GM23338 (cell line): ENCODE data around the gene SLC39A10. TPM values are rescaled to one million over a fixed set of nuclear protein-coding genes. Genes with fewer than 3 reads are reported as not detected.

Experiments used
- ATAC-seq: fragments of 200-7000 bp; cut with Tn5 transposase; 3 replicates; pipeline ENCODE4 v1.9.1; 2020
- DNase-seq: peaks from one replicate; pipeline ENCODE4 v3.0.0-alpha.2; 2015; ENCODE audit warnings: low spot score
- H2AFZ ChIP-seq: fragments of 200-600 bp; sonication (generic); 2 replicates; pipeline ENCODE4 v1.8.0; 2016; ENCODE audit warnings: antibody characterized with exemption, mild to moderate bottlenecking, moderate library complexity
- H3F3A ChIP-seq: fragments of 200-600 bp; sonication (generic); replicated peaks from 2 replicates; pipeline ENCODE4 v1.8.0; 2017; ENCODE audit warnings: antibody characterized with exemption, mixed run types, low read depth
- H3K27ac ChIP-seq: fragments of 200-600 bp; sonication (generic); 2 replicates; pipeline ENCODE4 v1.6.1; 2016; ENCODE audit warnings: low read depth
- H3K27me3 ChIP-seq: fragments of 200-600 bp; sonication (generic); 2 replicates; pipeline ENCODE4 v1.8.0; 2016; ENCODE audit warnings: mild to moderate bottlenecking, mixed run types, moderate library complexity; ENCODE audit not compliant: insufficient read depth
- H3K36me3 ChIP-seq: fragments of 200-600 bp; sonication (generic); 2 replicates; pipeline ENCODE4 v1.8.0; 2016; ENCODE audit warnings: mild to moderate bottlenecking; ENCODE audit not compliant: insufficient read depth
- H3K4me1 ChIP-seq: fragments of 200-600 bp; sonication (generic); 2 replicates; pipeline ENCODE4 v1.8.0; 2016; ENCODE audit warnings: mild to moderate bottlenecking, moderate library complexity; ENCODE audit not compliant: insufficient read depth
- H3K4me2 ChIP-seq: fragments of 200-600 bp; sonication (generic); 2 replicates; pipeline ENCODE4 v1.7.1; 2017; ENCODE audit warnings: mixed run types
- H3K4me3 ChIP-seq: fragments of 200-600 bp; sonication (generic); 2 replicates; pipeline ENCODE4 v1.6.1; 2016; ENCODE audit warnings: mixed run types
- H3K79me2 ChIP-seq: fragments of 200-600 bp; sonication (generic); replicated peaks from 2 replicates; pipeline ENCODE4 v1.8.0; 2017; ENCODE audit warnings: mild to moderate bottlenecking; ENCODE audit not compliant: insufficient read depth
- H3K9me2 ChIP-seq: fragments of 200-600 bp; sonication (generic); 2 replicates; pipeline ENCODE4 v1.8.0; 2017; ENCODE audit not compliant: insufficient read depth
- H4K20me1 ChIP-seq: fragments of 200-600 bp; sonication (generic); replicated peaks from 2 replicates; pipeline ENCODE4 v1.8.0; 2017; ENCODE audit warnings: mild to moderate bottlenecking; ENCODE audit not compliant: insufficient read depth
- H3K27ac Mint-ChIP-seq: 2 replicates; pipeline ENCODE4 v1.8.0; 2020; ENCODE audit warnings: inconsistent platforms, mild to moderate bottlenecking, moderate library complexity, mixed read lengths
- H3K27me3 Mint-ChIP-seq: 3 replicates; pipeline ENCODE4 v1.8.0; 2022; ENCODE audit warnings: low read depth, mild to moderate bottlenecking, moderate library complexity, mixed read lengths, inconsistent platforms; ENCODE audit not compliant: insufficient read depth, poor library complexity
- H3K36me3 Mint-ChIP-seq: 3 replicates; pipeline ENCODE4 v1.8.0; 2021; ENCODE audit warnings: low read depth, mild to moderate bottlenecking, inconsistent platforms, moderate library complexity, mixed read lengths
- H3K4me1 Mint-ChIP-seq: 3 replicates; pipeline ENCODE4 v1.8.0; 2020; ENCODE audit warnings: mild to moderate bottlenecking, inconsistent platforms, mixed read lengths
- H3K4me3 Mint-ChIP-seq: 3 replicates; pipeline ENCODE4 v1.8.0; 2021; ENCODE audit warnings: moderate library complexity, mild to moderate bottlenecking, inconsistent platforms, mixed read lengths
- H3K9me3 Mint-ChIP-seq: 3 replicates; pipeline ENCODE4 v1.8.0; 2020; ENCODE audit warnings: moderate library complexity, mild to moderate bottlenecking, inconsistent platforms, mixed read lengths
- CREB1 ChIP-seq: fragments of 250-450 bp; sonication (Bioruptor Pico); IDR thresholded peaks from 2 replicates; pipeline ENCODE4 v1.5.0; 2020; ENCODE audit warnings: low read depth, mild to moderate bottlenecking, moderate library complexity
- CTCF ChIP-seq, 2 experiments: fragments of 200-600 bp in 1 of 2; sonication (generic) in 1 of 2; conservative IDR thresholded peaks; 2 replicates each; pipeline versions ENCODE4 v1.5.1 to v1.6.1; 2016 to 2017; ENCODE audit warnings: antibody characterized with exemption in 2 of 2, low read depth in 2 of 2, mild to moderate bottlenecking in 2 of 2, moderate library complexity in 1 of 2
- ETS1 ChIP-seq: IDR thresholded peaks from 2 replicates; pipeline ENCODE4 v1.6.1; 2016; ENCODE audit warnings: antibody characterized with exemption
- EZH2 ChIP-seq: fragments of 200-600 bp; sonication (generic); IDR thresholded peaks from one replicate; pipeline ENCODE4 v1.8.0; 2017; ENCODE audit warnings: antibody characterized with exemption, mild to moderate bottlenecking, low read depth; ENCODE audit not compliant: unreplicated experiment
- JUNB ChIP-seq: IDR thresholded peaks from one replicate; pipeline ENCODE4 v1.6.1; 2016; ENCODE audit warnings: antibody characterized with exemption; ENCODE audit not compliant: unreplicated experiment
- NANOG ChIP-seq: IDR thresholded peaks from 2 replicates; pipeline ENCODE4 v1.6.1; 2016; ENCODE audit warnings: antibody characterized with exemption, borderline replicate concordance
- POLR2AphosphoS5 ChIP-seq: IDR thresholded peaks from 2 replicates; pipeline ENCODE4 v1.6.1; 2016; ENCODE audit warnings: antibody characterized with exemption, low read depth
- STAT1 ChIP-seq: IDR thresholded peaks from one replicate; pipeline ENCODE4 v1.6.1; 2016; ENCODE audit warnings: antibody characterized with exemption; ENCODE audit not compliant: unreplicated experiment
- ZNF114 ChIP-seq: fragments of 250-450 bp; sonication (Bioruptor Pico); IDR thresholded peaks from 2 replicates; pipeline ENCODE4 v1.5.0; 2020; ENCODE audit warnings: mild to moderate bottlenecking, moderate library complexity
- ZNF331 ChIP-seq: fragments of 250-450 bp; sonication (Bioruptor Pico); IDR thresholded peaks from 2 replicates; pipeline ENCODE4 v1.5.0; 2020; ENCODE audit warnings: low read depth, mild to moderate bottlenecking, moderate library complexity
- polyA plus RNA-seq: library from polyadenylated mRNA; unstranded; fragments of >200 nt; fragmentation: Nextera tagmentation; extraction: Ambion mirVana; gene quantifications from 2 replicates; pipeline ENCODE4 v1.2.1, GENCODE V29; 2016
- total RNA-seq: library from RNA; depleted of rRNA; stranded (reverse); fragments of >200 nt; shearing (Covaris generic); gene quantifications from 2 replicates; pipeline ENCODE4 v1.2.3, GENCODE V29; 2014

Gene SLC39A10
- total and polyA plus RNA-seq, 2 experiments from 2014 or later, result 261 to 356 TPM

GRCh38 chr2:195662138-195662537, 5.1 kb downstream of the SLC39A10 start (continued):
- TF ChIP-seq EZH2, result no peak
- no peak for TF ChIP-seq CTCF (conservative IDR thresholded peaks at IDR 0.05; ENCODE audit: low read depth in 2 of 2)
- TF ChIP-seq JUNB, result no peak
- no peak for TF ChIP-seq ETS1
- no peak for TF ChIP-seq ZNF331 (CRISPR knock-in tag)
- no peak for TF ChIP-seq POLR2AphosphoS5
- TF ChIP-seq ZNF114 (CRISPR knock-in tag), result no peak

GRCh38 chr2:195663007-195663406, 6.0 kb downstream of the SLC39A10 start:
- peak overlapping the region; percentile 24; the same call in 1 of the 2 replicates for H3K27ac Mint-ChIP-seq
- Histone ChIP-seq H3K4me3 (no peak overlapping the region), H3K4me1 (peaks cover 27% of the 10 kb centered on the region), H3F3A (no peaks in the 10 kb centered on the region), H3K36me3 (no peaks in the 10 kb centered on the region), H3K27me3 (no peaks in the 10 kb centered on the region), H4K20me1 (peaks cover 18% of the 10 kb centered on the region; the same call in 1 of the 2 replicates), H3K9me2 (no peaks in the 10 kb centered on the region), H3K27ac (no peak overlapping the region), H3K79me2 (peaks cover 100% of the 10 kb centered on the region), H3K4me2 (no peak overlapping the region), H2AFZ (no peak overlapping the region)
- TF ChIP-seq CREB1 (CRISPR knock-in tag), result no peak
- TF ChIP-seq ZNF331 (CRISPR knock-in tag), result no peak
- no peak for TF ChIP-seq EZH2
- no peak for TF ChIP-seq STAT1
- TF ChIP-seq CTCF (conservative IDR thresholded peaks at IDR 0.05; ENCODE audit: low read depth in 2 of 2), result no peak
- TF ChIP-seq NANOG, result no peak
- TF ChIP-seq POLR2AphosphoS5, result no peak
- H3K4me3 Mint-ChIP-seq, result no peak overlapping the region
- H3K36me3 Mint-ChIP-seq, result peaks cover 13% of the 10 kb centered on the region
- peaks cover 42% of the 10 kb centered on the region for H3K4me1 Mint-ChIP-seq
- H3K27me3 Mint-ChIP-seq, result peaks cover 4% of the 10 kb centered on the region
- ATAC-seq (no peak), DNase-seq (no peak)
- H3K9me3 Mint-ChIP-seq, result no peaks in the 10 kb centered on the region
